Endodermal cell (in vitro differentiated cells): ENCODE results near the gene CYP4F2. TPM values are rescaled to one million over a fixed set of nuclear protein-coding genes. Genes with fewer than 3 reads are reported as not detected.
"Not testable (repeated sequence)": the region's sequence is repeated elsewhere in the genome, so short reads cannot be mapped to it uniquely, and the experiment has no call there.

ENCODE experiments used
- DNase-seq: peaks from one replicate; pipeline ENCODE4 v3.0.0-alpha.2; 2017
- H3K27ac ChIP-seq: 2 replicates; pipeline ENCODE4 v1.5.1; 2013; ENCODE audit warnings: mild to moderate bottlenecking, low read depth, low read length, moderate library complexity
- H3K27me3 ChIP-seq: 2 replicates; pipeline ENCODE4 v1.6.1; 2013; ENCODE audit warnings: mild to moderate bottlenecking, low read length, moderate library complexity; ENCODE audit not compliant: insufficient read depth, control insufficient read depth, poor library complexity, severe bottlenecking
- H3K36me3 ChIP-seq: 2 replicates; pipeline ENCODE4 v1.7.0; 2013; ENCODE audit warnings: mild to moderate bottlenecking, low read length, moderate library complexity; ENCODE audit not compliant: control insufficient read depth, insufficient read depth
- H3K4me1 ChIP-seq: one replicate; pipeline ENCODE4 v1.7.0; 2013; ENCODE audit warnings: low read length; ENCODE audit not compliant: control insufficient read depth, insufficient read depth
- H3K4me3 ChIP-seq: 2 replicates; pipeline ENCODE4 v1.5.1; 2013; ENCODE audit warnings: mild to moderate bottlenecking, low read length, moderate library complexity
- H3K9ac ChIP-seq: 2 replicates; pipeline ENCODE4 v1.6.1; 2013; ENCODE audit warnings: mild to moderate bottlenecking, low read length, moderate library complexity; ENCODE audit not compliant: poor library complexity, severe bottlenecking; ENCODE audit errors: extremely low read depth
- H3K9me3 ChIP-seq: 2 replicates; pipeline ENCODE4 v1.6.1; 2013; ENCODE audit warnings: mild to moderate bottlenecking, low read length, moderate library complexity; ENCODE audit not compliant: control insufficient read depth
- H3K27ac Mint-ChIP-seq: 2 replicates; pipeline ENCODE4 v1.8.0; 2020; ENCODE audit warnings: mixed read lengths
- H3K27me3 Mint-ChIP-seq: 2 replicates; pipeline ENCODE4 v1.8.0; 2021; ENCODE audit warnings: mild to moderate bottlenecking, mixed read lengths; ENCODE audit not compliant: insufficient read depth
- H3K36me3 Mint-ChIP-seq: 2 replicates; pipeline ENCODE4 v1.8.0; 2020; ENCODE audit warnings: low read depth, mixed read lengths
- H3K4me1 Mint-ChIP-seq: 2 replicates; pipeline ENCODE4 v1.8.0; 2020; ENCODE audit warnings: mixed read lengths
- H3K4me3 Mint-ChIP-seq: 2 replicates; pipeline ENCODE4 v1.8.0; 2020; ENCODE audit warnings: mild to moderate bottlenecking, moderate library complexity, mixed read lengths
- H3K9me3 Mint-ChIP-seq: 2 replicates; pipeline ENCODE4 v1.8.0; 2020; ENCODE audit warnings: mild to moderate bottlenecking, mixed read lengths
- WGBS, 2 experiments: methylation state at CpG; one replicate each; pipeline versions ENCODE4 v1.1.5 to v1.1.7; 2013; ENCODE audit warnings: missing lambda C conversion rate in 2 of 2, mixed read lengths in 1 of 2; ENCODE audit not compliant: insufficient coverage in 1 of 2, insufficient read length in 1 of 2; 5-methylcytosine and 5-hydroxymethylcytosine counted together
- total RNA-seq, 2 donors: library from RNA; stranded (reverse); fragmentation: NEBNext Ultra II Directional in 1 of 2; extraction: Animal tissue kit (Norgen Biotek cat#: 25700) in 1 of 2; gene quantifications; 2 replicates in 1 of 2; 3 replicates in 1 of 2; pipeline ENCODE4 v1.2.1, GENCODE V29; 2021
- TF ChIP-seq, protein P1 (sequence below): fragments of 200-600 bp; sonication (generic); conservative IDR thresholded peaks from 2 replicates; pipeline ENCODE4 v1.5.0; 2021; ENCODE audit warnings: antibody characterized with exemption, mild to moderate bottlenecking

The CYP4F2 gene
- total RNA-seq, 2 donors from 2014 or later, result not detected

DNA sequence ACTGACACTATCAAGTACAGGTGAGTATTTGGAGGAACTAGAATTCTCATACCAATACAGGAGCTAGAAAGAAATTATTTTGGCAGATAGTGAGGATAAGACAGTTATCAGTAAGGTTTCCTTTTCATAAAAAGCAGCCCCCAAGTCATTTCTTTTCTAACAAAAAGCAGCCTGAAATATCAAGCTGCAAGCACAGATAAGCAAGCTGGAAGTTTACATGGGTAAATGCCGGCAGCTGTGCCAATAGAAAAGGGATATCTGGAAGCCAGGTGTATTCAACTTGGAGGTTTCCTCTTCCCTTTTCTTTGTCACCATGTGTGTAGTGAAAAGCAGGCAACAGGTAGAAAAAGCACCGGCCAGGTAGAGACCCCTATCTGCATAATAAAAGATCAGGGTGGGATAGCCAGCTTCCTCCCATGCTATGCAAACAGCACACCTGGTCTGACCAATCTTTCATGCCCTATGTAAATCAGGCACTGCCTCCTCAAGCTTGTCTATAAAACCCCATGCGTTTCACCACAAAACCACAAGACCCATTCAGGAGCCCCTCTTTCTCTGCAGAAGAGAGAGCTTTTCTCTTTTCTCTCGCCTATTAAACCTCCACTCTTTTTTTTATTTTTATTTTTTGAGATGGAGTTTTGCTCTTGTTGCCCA is 22.9 kb downstream of the CYP4F2 start:
- Mint-ChIP-seq H3K4me1 (no peaks in the 10 kb centered on the region), H3K4me3 (no peak overlapping the region), H3K27me3 (no peaks in the 10 kb centered on the region), H3K27ac (no peak overlapping the region), H3K36me3 (no peaks in the 10 kb centered on the region), H3K9me3 (peaks cover 91% of the 10 kb centered on the region)
- TF ChIP-seq, protein P1, sequence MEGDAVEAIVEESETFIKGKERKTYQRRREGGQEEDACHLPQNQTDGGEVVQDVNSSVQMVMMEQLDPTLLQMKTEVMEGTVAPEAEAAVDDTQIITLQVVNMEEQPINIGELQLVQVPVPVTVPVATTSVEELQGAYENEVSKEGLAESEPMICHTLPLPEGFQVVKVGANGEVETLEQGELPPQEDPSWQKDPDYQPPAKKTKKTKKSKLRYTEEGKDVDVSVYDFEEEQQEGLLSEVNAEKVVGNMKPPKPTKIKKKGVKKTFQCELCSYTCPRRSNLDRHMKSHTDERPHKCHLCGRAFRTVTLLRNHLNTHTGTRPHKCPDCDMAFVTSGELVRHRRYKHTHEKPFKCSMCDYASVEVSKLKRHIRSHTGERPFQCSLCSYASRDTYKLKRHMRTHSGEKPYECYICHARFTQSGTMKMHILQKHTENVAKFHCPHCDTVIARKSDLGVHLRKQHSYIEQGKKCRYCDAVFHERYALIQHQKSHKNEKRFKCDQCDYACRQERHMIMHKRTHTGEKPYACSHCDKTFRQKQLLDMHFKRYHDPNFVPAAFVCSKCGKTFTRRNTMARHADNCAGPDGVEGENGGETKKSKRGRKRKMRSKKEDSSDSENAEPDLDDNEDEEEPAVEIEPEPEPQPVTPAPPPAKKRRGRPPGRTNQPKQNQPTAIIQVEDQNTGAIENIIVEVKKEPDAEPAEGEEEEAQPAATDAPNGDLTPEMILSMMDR, result no peak
- Histone ChIP-seq H3K9me3 (peaks cover 62% of the 10 kb centered on the region), H3K4me1 (no peaks in the 10 kb centered on the region), H3K4me3 (no peak overlapping the region), H3K36me3 (no peaks in the 10 kb centered on the region), H3K27ac (no peak overlapping the region), H3K9ac (no peak overlapping the region), H3K27me3 (no peaks in the 10 kb centered on the region)
- DNase-seq, result no peak
- 72 to 88% methylated on average over 2 to 4 of the region's 4 CpGs for WGBS, 2 experiments

DNA sequence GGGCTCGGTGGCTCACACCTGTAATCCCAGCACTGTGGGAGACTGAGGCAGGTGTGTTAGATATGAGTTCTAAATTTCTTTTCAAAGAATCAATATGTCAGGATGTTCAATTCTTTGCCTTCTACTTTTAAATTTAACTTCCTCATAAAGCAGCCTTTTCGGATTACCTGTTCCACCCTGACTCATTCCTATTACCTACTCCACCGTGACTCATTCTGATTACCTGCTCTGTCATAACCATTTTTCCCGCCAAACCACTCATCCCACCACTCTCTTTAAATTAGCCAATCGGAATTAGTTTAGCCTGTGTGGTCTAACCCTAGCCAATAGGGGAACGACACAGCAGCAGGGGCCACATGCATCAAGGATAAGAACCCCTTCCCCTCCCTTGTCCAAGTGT is 24.1 kb downstream of the CYP4F2 start:
- H3K4me3 Mint-ChIP-seq, H3K9ac ChIP-seq, H3K27ac ChIP-seq, H3K4me1 ChIP-seq, H3K27me3 ChIP-seq, H3K4me3 ChIP-seq, H3K36me3 ChIP-seq, H3K27me3 Mint-ChIP-seq, H3K27ac Mint-ChIP-seq, H3K4me1 Mint-ChIP-seq, H3K36me3 Mint-ChIP-seq, DNase-seq: not testable (repeated sequence)
- H3K9me3 Mint-ChIP-seq, result peaks cover 91% of the 10 kb centered on the region
- peaks cover 52% of the 10 kb centered on the region for H3K9me3 ChIP-seq
- 66 to 70% methylated on average over 5 to 6 of the region's 6 CpGs for WGBS, 2 experiments

DNA sequence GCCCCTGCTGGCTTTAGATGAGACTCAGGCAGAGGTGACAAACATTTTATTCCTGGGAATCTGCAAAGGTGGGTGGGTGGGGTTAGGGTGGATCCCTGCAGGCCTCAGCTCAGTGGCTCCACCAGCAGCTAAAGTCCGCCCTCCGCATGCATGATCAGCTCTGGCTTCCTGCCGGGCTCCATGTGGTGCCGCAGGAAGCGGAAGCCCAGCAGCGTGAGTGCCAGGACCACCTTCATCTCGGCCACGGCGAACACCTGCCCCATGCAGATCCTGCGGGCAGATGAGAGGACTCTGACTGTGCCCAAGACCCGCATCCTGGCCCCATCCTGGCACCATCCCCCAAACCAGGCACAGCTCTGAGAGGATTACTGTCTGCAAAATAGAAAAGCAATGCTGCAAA is 26.3 kb downstream of the CYP4F2 start:
- H3K27ac Mint-ChIP-seq, result no peak overlapping the region
- 87 to 89% methylated on average over 3 to 11 of the region's 11 CpGs for WGBS, 2 experiments
- Histone ChIP-seq H3K9ac (no peak overlapping the region), H3K27me3 (no peaks in the 10 kb centered on the region), H3K4me1 (no peaks in the 10 kb centered on the region), H3K4me3 (no peak overlapping the region), H3K9me3 (peaks cover 41% of the 10 kb centered on the region), H3K27ac (no peak overlapping the region), H3K36me3 (no peaks in the 10 kb centered on the region)
- TF ChIP-seq, protein P1, result no peak
- no peak for DNase-seq
- H3K9me3 Mint-ChIP-seq, result peaks cover 90% of the 10 kb centered on the region
- H3K36me3 Mint-ChIP-seq, result no peaks in the 10 kb centered on the region
- H3K4me3 Mint-ChIP-seq, result no peak overlapping the region
- H3K4me1 Mint-ChIP-seq, result no peaks in the 10 kb centered on the region
- H3K27me3 Mint-ChIP-seq, result no peaks in the 10 kb centered on the region

DNA sequence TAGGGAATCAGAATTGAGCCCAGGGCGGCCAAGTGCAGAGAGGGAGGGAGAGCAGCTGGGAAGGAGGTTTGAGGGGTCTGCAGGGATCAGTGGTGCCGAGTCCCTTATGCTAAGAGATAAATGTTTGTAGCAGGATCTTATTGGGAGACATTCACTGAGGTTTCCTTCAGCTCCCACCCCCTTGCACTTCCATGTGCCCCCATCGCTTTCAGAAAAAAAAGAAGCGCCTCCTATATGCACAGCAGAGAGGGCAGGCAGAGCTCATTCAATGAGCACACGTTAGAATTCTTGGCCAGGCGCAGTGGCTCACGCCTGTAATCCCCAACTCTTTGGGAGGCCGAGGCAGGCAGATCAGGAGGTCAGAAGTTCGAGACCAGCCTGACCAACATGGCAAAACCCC is 28.0 kb downstream of the CYP4F2 start:
- Mint-ChIP-seq H3K27ac (no peak overlapping the region), H3K9me3 (peaks cover 89% of the 10 kb centered on the region), H3K27me3 (no peaks in the 10 kb centered on the region), H3K4me3 (no peak overlapping the region), H3K36me3 (no peaks in the 10 kb centered on the region), H3K4me1 (no peaks in the 10 kb centered on the region)
- Histone ChIP-seq H3K27me3 (no peaks in the 10 kb centered on the region), H3K9ac (no peak overlapping the region), H3K36me3 (no peaks in the 10 kb centered on the region), H3K9me3 (peaks cover 37% of the 10 kb centered on the region), H3K4me3 (no peak overlapping the region), H3K27ac (no peak overlapping the region), H3K4me1 (no peaks in the 10 kb centered on the region)
- WGBS, 2 experiments, result 68 to 72% methylated on average over 7 to 9 of the region's 9 CpGs
- no peak for DNase-seq
- TF ChIP-seq, protein P1, result no peak
